ENCODE data around the gene OLFM3. TPM values are rescaled to one million over a fixed set of nuclear protein-coding genes. Genes with fewer than 3 reads are reported as not detected.

The OLFM3 gene
- total RNA-seq, 4 donors from 2014 or later, result not detected

- no peaks in the 10 kb centered on the region for H3K9me3 ChIP-seq
- no peaks in the 10 kb centered on the region for H3K27me3 ChIP-seq
- ATAC-seq, result no peak
- H3K36me3 ChIP-seq, result no peaks in the 10 kb centered on the region
- no peaks in the 10 kb centered on the region for H3K4me1 ChIP-seq
- no peak for DNase-seq
- H3K27ac ChIP-seq, result no peak overlapping the region
- no peak for TF ChIP-seq CTCF (IDR thresholded peaks at IDR 0.05 in 4 of 5, conservative IDR thresholded peaks at IDR 0.05 in 1 of 5)
- no peak for TF ChIP-seq POLR2A (IDR thresholded peaks at IDR 0.05)
- no peak overlapping the region for H3K4me3 ChIP-seq
- in situ Hi-C loops (cut with MboI; ENCODE audit: low sequenced_read_pairs in 4 of 4) (no loop called here), intact Hi-C loops (cut with DNase I; ENCODE audit: low total_unique reads) (no loop called here)
These were observed 54.1 kb downstream of the OLFM3 start for GRCh38 chr1:101942516-101943193.

- TF ChIP-seq POLR2A (IDR thresholded peaks at IDR 0.05), result no peak
- TF ChIP-seq CTCF (IDR thresholded peaks at IDR 0.05 in 4 of 5, conservative IDR thresholded peaks at IDR 0.05 in 1 of 5), result no peak
- Histone ChIP-seq H3K9me3 (no peaks in the 10 kb centered on the region), H3K4me1 (no peaks in the 10 kb centered on the region), H3K4me3 (no peak overlapping the region), H3K36me3 (no peaks in the 10 kb centered on the region), H3K27ac (no peak overlapping the region), H3K27me3 (no peaks in the 10 kb centered on the region)
- intact Hi-C loops (cut with DNase I; ENCODE audit: low total_unique reads) (no loop called here), in situ Hi-C loops (cut with MboI; ENCODE audit: low sequenced_read_pairs in 4 of 4) (no loop called here)
- no peak for DNase-seq
- no peak for ATAC-seq
These were observed 58.0 kb downstream of the OLFM3 start for GRCh38 chr1:101938681-101939080.

GRCh38 chr1:101929343-101929742, 67.4 kb downstream of the OLFM3 start:
- TF ChIP-seq CTCF (IDR thresholded peaks at IDR 0.05 in 4 of 5, conservative IDR thresholded peaks at IDR 0.05 in 1 of 5) (no peak), POLR2A (IDR thresholded peaks at IDR 0.05) (no peak)
- H3K36me3 ChIP-seq, result no peaks in the 10 kb centered on the region
- no peak overlapping the region for H3K27ac ChIP-seq
- intact Hi-C loops (cut with DNase I; ENCODE audit: low total_unique reads), result no loop called here
- H3K9me3 ChIP-seq, result no peaks in the 10 kb centered on the region
- no peaks in the 10 kb centered on the region for H3K27me3 ChIP-seq
- H3K4me1 ChIP-seq, result no peaks in the 10 kb centered on the region
- H3K4me3 ChIP-seq, result no peak overlapping the region
- ATAC-seq, result no peak
- in situ Hi-C loops (cut with MboI; ENCODE audit: low sequenced_read_pairs in 4 of 4), result no loop called here
- no peak for DNase-seq

- Histone ChIP-seq H3K36me3 (no peaks in the 10 kb centered on the region), H3K27me3 (no peaks in the 10 kb centered on the region), H3K27ac (no peak overlapping the region), H3K4me1 (no peaks in the 10 kb centered on the region), H3K9me3 (no peaks in the 10 kb centered on the region), H3K4me3 (no peak overlapping the region)
- DNase-seq, result no peak
- ATAC-seq, result no peak
- in situ Hi-C loops (cut with MboI; ENCODE audit: low sequenced_read_pairs in 4 of 4), result no loop called here
- intact Hi-C loops (cut with DNase I; ENCODE audit: low total_unique reads), result no loop called here
- no peak for TF ChIP-seq CTCF (IDR thresholded peaks at IDR 0.05 in 4 of 5, conservative IDR thresholded peaks at IDR 0.05 in 1 of 5)
- TF ChIP-seq POLR2A (IDR thresholded peaks at IDR 0.05), result no peak
These were observed 67.9 kb downstream of the OLFM3 start for GRCh38 chr1:101928829-101929228.

GRCh38 chr1:101924700-101925099, 72.0 kb downstream of the OLFM3 start:
- Histone ChIP-seq H3K9me3 (no peaks in the 10 kb centered on the region), H3K4me1 (no peaks in the 10 kb centered on the region), H3K27me3 (no peaks in the 10 kb centered on the region), H3K4me3 (no peak overlapping the region), H3K36me3 (no peaks in the 10 kb centered on the region), H3K27ac (no peak overlapping the region)
- DNase-seq, result no peak
- intact Hi-C loops (cut with DNase I; ENCODE audit: low total_unique reads), result no loop called here
- no peak for ATAC-seq
- TF ChIP-seq POLR2A (IDR thresholded peaks at IDR 0.05) (no peak), CTCF (IDR thresholded peaks at IDR 0.05 in 4 of 5, conservative IDR thresholded peaks at IDR 0.05 in 1 of 5) (no peak)
- in situ Hi-C loops (cut with MboI; ENCODE audit: low sequenced_read_pairs in 4 of 4), result no loop called here

Measured in gastrocnemius medialis (tissue), 4 donors.